Astrocyte of the cerebellum (primary cell): Measurements from ENCODE around the gene PDZRN3.

ENCODE experiments used
- DNase-seq: peaks from one replicate; pipeline ENCODE4 v3.0.0-alpha.2; 2011; ENCODE audit warnings: low read depth
- H3K4me3 ChIP-seq: 2 replicates; pipeline ENCODE4 v1.5.1; 2011; ENCODE audit warnings: mild to moderate bottlenecking, low read depth, low read length, moderate library complexity
- in situ Hi-C: cut with HindIII; loops from 2 replicates; pipeline ENCODE4 v1.10.0; 2017; ENCODE audit warnings: low sequenced_read_pairs
- TF ChIP-seq, protein P1 (sequence below): IDR thresholded peaks from 2 replicates; pipeline ENCODE4 v1.5.1; 2012; ENCODE audit warnings: low read length, low read depth, moderate library complexity, mild to moderate bottlenecking; ENCODE audit errors: missing control alignments

The PDZRN3 gene

DNA sequence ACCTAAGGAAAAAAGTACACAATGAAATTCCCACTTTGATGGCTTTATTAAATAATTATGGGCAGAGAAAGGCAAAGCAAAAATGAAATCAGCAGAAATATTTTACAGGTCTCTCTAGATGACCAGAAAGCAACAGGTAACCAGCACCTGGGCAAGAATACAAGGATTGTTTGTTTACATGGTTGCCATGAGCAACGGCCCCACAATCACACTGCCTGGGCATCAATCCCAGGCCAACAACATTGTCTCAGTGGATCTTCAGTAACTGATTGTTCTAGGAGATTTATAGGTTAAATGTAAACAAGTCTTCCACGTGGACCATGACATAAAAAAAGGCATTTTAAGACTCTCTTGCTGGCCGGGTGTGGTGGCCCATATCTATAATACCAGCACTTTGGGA is 82.6 kb downstream of the PDZRN3 start:
- no peak for DNase-seq
- in situ Hi-C loops, result loop anchor here (25.0 kb wide), 1 partner anchor 295 kb away; no protein-coding TSS in a partner anchor
- no peak overlapping the region for H3K4me3 ChIP-seq
- TF ChIP-seq, protein P1, sequence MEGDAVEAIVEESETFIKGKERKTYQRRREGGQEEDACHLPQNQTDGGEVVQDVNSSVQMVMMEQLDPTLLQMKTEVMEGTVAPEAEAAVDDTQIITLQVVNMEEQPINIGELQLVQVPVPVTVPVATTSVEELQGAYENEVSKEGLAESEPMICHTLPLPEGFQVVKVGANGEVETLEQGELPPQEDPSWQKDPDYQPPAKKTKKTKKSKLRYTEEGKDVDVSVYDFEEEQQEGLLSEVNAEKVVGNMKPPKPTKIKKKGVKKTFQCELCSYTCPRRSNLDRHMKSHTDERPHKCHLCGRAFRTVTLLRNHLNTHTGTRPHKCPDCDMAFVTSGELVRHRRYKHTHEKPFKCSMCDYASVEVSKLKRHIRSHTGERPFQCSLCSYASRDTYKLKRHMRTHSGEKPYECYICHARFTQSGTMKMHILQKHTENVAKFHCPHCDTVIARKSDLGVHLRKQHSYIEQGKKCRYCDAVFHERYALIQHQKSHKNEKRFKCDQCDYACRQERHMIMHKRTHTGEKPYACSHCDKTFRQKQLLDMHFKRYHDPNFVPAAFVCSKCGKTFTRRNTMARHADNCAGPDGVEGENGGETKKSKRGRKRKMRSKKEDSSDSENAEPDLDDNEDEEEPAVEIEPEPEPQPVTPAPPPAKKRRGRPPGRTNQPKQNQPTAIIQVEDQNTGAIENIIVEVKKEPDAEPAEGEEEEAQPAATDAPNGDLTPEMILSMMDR, result no peak

DNA sequence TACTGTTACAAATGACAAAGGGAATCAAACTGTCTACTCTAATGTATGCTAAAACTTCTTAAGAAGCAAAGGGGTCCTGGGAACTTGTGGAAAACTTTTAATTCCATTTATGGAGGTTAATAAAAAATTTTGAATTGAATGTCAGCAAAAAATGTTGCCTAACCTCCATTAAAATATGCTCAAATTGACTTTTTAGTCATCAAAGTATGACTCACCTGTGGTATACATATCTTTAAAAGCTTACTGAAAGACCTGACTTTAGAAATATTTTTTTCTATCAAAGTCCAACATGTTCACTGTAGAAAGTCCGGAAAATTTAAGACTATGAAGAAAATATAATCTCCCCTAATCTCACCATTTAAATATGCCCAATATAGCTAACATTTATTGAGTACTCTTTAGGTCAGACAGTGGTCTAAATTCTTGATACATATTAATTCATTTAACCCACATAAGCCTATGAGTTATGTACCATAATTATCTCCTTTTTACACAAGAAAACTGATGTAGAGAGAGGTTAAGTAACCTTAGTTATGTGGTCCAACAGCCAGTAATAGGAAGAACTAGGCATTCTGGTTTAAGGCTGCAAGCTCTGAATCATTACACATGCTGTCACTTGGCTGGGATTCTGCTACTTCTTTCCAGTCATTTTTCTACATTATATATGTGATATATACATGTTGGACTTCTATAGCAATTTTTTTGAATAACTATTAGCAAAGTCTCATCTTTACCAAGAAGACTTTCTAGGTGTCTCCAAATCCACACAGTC is 83.6 kb downstream of the PDZRN3 start:
- DNase-seq, result no peak
- TF ChIP-seq, protein P1, result no peak
- in situ Hi-C loops, result loop anchor here (25.0 kb wide), 1 partner anchor 296 kb away; no protein-coding TSS in a partner anchor
- no peak overlapping the region for H3K4me3 ChIP-seq

DNA sequence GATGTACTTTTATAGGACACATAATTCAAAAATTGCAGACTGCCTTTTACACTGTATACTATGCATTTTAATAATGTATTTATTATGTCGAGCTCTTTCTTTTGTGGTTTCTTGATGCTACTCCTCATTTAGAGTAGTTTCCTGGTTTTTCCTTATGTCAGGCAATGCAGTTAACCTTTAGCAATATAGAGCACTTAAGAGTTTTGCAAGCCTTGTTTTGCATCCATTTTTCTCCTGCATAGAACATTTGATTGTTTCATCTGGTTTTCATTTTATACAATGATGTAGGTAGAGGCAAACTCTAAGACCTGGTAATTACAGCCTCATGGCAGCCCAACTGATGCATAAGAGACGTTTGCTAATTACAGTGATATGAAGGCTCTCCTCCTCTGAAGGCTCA is 86.3 kb downstream of the PDZRN3 start:
- H3K4me3 ChIP-seq, result no peak overlapping the region
- TF ChIP-seq, protein P1, result no peak
- in situ Hi-C loops, result loop anchor here (25.0 kb wide), 1 partner anchor 299 kb away; no protein-coding TSS in a partner anchor
- DNase-seq, result no peak

DNA sequence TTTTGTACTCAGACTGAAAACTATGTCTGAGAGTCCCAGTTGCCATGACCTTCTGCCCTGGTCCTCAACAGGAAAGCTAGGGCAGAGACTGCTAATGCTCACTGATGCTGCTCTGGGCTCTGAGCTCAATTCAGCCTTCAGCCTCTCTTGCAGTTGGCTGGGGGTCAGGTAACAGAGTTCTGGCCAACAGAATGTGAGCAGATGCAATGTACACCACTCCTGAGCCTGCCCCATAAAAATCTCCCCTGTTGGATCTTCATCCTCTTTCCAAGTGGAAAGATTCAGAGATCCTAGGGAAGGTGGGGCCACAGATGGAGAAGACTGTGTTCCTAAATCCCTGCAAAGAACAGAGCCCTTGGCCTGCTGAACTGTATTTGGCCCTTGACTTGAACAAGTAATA is 87.8 kb downstream of the PDZRN3 start:
- H3K4me3 ChIP-seq, result no peak overlapping the region
- in situ Hi-C loops, result loop anchor here (25.0 kb wide), 1 partner anchor 300 kb away; no protein-coding TSS in a partner anchor
- no peak for DNase-seq
- TF ChIP-seq, protein P1, result no peak

DNA sequence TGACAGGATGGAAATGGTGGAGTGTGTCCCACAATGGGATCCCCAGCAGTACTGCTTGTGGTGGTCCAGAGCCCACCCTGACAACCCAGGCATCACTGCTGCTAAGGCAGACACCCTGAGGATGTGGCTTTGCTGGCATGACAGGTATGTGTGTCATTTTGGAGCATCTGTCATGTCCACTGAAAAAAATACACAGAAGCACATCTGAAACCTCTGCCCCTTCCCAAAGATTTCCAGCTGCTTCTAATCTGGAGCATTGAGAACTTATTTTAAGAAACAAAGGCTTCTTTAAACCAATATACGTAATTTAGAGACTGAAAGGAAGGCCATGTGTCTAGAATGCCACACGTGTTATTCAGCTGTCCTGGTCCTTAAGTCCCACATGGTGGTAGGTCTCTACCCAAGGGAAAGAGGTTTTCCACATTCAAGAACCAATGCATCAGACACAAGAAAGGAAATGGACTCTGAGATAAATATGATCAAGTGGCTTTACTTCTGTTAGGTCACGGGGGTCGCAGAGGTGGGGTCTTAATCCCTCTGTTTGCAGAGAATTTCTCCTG is 88.3 kb downstream of the PDZRN3 start:
- H3K4me3 ChIP-seq, result no peak overlapping the region
- in situ Hi-C loops, result loop anchor here (25.0 kb wide), 1 partner anchor 301 kb away; no protein-coding TSS in a partner anchor
- TF ChIP-seq, protein P1, result no peak
- DNase-seq, result no peak

DNA sequence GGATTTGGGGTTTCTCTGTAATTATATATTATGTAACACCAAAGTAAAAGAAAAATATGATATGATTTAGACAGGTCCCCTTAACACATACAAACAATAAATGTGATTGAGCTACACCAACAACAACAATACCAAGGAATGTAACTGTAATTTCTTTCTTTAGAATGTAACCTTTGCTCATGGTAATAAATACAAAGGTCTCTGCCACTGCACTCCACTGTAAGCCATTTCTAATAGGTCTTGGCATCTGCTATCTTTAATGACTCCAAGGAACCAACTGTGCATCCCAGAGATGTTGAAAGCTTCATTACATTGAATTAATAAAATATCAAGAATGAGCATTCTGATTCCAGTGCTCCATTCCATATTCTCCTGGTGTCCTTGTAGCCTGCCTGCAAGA is 88.8 kb downstream of the PDZRN3 start:
- no peak for DNase-seq
- in situ Hi-C loops, result loop anchor here (25.0 kb wide), 1 partner anchor 301 kb away; no protein-coding TSS in a partner anchor
- no peak overlapping the region for H3K4me3 ChIP-seq
- TF ChIP-seq, protein P1, result no peak
